AG04450 (cell line): ENCODE data around the gene CCNB1. TPM values are rescaled to one million over a fixed set of nuclear protein-coding genes. Genes with fewer than 3 reads are reported as not detected.

ENCODE experiments used
- CTCF ChIA-PET: fragments of 300-600, 350-600 bp; formaldehyde crosslinking; extraction: SDS; loops from one replicate; lab custom pipeline; 2022; ENCODE audit warnings: antibody characterized with exemption, inconsistent platforms; lab: Charles Lee
- POLR2A ChIA-PET: fragments of 350-600 bp; formaldehyde crosslinking; extraction: SDS; loops from one replicate; lab custom pipeline; 2021; ENCODE audit warnings: antibody characterized with exemption, inconsistent platforms; lab: Yijun Ruan, JAX
- DNase-seq: peaks from one replicate; pipeline ENCODE4 v3.0.0-alpha.2; 2011; ENCODE audit warnings: low read depth, low spot score
- H3K27ac ChIP-seq: one replicate; pipeline ENCODE4 v1.5.1; 2012; ENCODE audit warnings: low read depth, low read length, control low read depth
- H3K27me3 ChIP-seq: one replicate; pipeline ENCODE4 v1.6.0; 2012; ENCODE audit warnings: low read length; ENCODE audit not compliant: control insufficient read depth, insufficient read depth
- H3K4me3 ChIP-seq: 2 replicates; pipeline ENCODE4 v1.5.1; 2011; ENCODE audit warnings: mild to moderate bottlenecking, low read depth, low read length, control low read depth
- H3K9me3 ChIP-seq: 2 replicates; pipeline ENCODE4 v1.5.1; 2012; ENCODE audit warnings: low read length; ENCODE audit not compliant: control insufficient read depth, insufficient read depth
- CTCF ChIP-seq: IDR thresholded peaks from 2 replicates; pipeline ENCODE4 v1.5.1; 2011; ENCODE audit warnings: low read depth, low read length, control low read depth, inconsistent platforms
- polyA plus RNA-seq: library from polyadenylated mRNA; depleted of rRNA; stranded (reverse); fragments of >200 nt; gene quantifications from 2 replicates; pipeline ENCODE4 v1.2.3, GENCODE V29; 2011

The CCNB1 gene
- polyA plus RNA-seq, 1 experiment: 58.0 TPM

GRCh38 chr5:69148981-69149675 is 17.8 kb upstream of the CCNB1 start:
- DNase-seq: no peak
- POLR2A ChIA-PET: no interaction called here
- CTCF ChIA-PET: no interaction called here
- H3K27ac ChIP-seq: no peak overlapping the region
- no peaks in the 10 kb centered on the region for H3K27me3 ChIP-seq
- no peaks in the 10 kb centered on the region for H3K9me3 ChIP-seq
- no peak overlapping the region for H3K4me3 ChIP-seq
- no peak for TF ChIP-seq CTCF

GRCh38 chr5:69149676-69150010 is 17.3 kb upstream of the CCNB1 start:
- Histone ChIP-seq H3K4me3 (no peak overlapping the region), H3K27me3 (no peaks in the 10 kb centered on the region), H3K27ac (no peak overlapping the region), H3K9me3 (no peaks in the 10 kb centered on the region)
- DNase-seq: no peak
- no peak for TF ChIP-seq CTCF
- POLR2A ChIA-PET: no interaction called here
- CTCF ChIA-PET: interaction anchor here (0.5 kb wide), 1 partner anchor 16 kb away, joined by 3 read pairs; no protein-coding TSS in a partner anchor

- Histone ChIP-seq H3K9me3 (no peaks in the 10 kb centered on the region), H3K4me3 (no peak overlapping the region), H3K27me3 (no peaks in the 10 kb centered on the region), H3K27ac (no peak overlapping the region)
- DNase-seq: no peak
- POLR2A ChIA-PET: no interaction called here
- CTCF ChIA-PET: no interaction called here
- no peak for TF ChIP-seq CTCF
These were observed 14.2 kb upstream of the CCNB1 start for GRCh38 chr5:69152731-69153130.

GRCh38 chr5:69156456-69156855 is 10.5 kb upstream of the CCNB1 start:
- H3K9me3 ChIP-seq: no peaks in the 10 kb centered on the region
- H3K27ac ChIP-seq: no peak overlapping the region
- H3K4me3 ChIP-seq: no peak overlapping the region
- no peak for TF ChIP-seq CTCF
- POLR2A ChIA-PET: no interaction called here
- DNase-seq: no peak
- CTCF ChIA-PET: no interaction called here
- no peaks in the 10 kb centered on the region for H3K27me3 ChIP-seq

- Histone ChIP-seq H3K4me3 (no peak overlapping the region), H3K27ac (no peak overlapping the region), H3K9me3 (no peaks in the 10 kb centered on the region), H3K27me3 (no peaks in the 10 kb centered on the region)
- POLR2A ChIA-PET: no interaction called here
- no peak for TF ChIP-seq CTCF
- CTCF ChIA-PET: interaction anchor here (0.6 kb wide), 2 partner anchors 20 to 63 kb away, joined by 3 to 6 read pairs; no protein-coding TSS in a partner anchor
- no peak for DNase-seq
These were observed 8.9 kb upstream of the CCNB1 start for GRCh38 chr5:69158039-69158438.
